ENCODE measurements around the gene CTNNA2. TPM values are rescaled to one million over a fixed set of nuclear protein-coding genes. Genes with fewer than 3 reads are reported as not detected.

The CTNNA2 gene
- total RNA-seq, 1 donor from 2014 or later, result not detected

GRCh38 chr2:79849241-79849640 lies 336.4 kb downstream of the CTNNA2 start:
- DNase-seq (ENCODE audit: low spot score), result no peak

DNA sequence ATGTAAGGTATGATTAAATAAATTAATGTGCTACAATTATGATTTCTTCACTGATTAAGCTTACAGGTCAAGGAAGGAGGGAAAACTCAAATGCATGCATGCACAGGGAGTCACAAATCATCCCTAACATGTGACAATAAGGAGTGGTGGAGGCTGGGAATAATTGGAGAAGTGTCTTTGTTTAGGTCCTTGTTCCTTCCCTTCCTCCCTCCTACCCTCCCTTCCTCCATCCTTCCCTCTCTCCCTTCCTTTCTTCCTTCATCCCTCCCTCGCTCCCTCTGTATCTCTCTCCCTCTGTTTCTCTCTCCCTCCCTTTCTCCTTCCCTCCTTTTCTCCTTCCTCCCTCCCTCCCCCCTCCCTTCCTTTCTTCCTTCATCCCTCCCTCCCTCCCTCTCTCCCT lies 337.1 kb downstream of the CTNNA2 start:
- no peak for DNase-seq (ENCODE audit: low spot score)

- DNase-seq (ENCODE audit: low spot score), result no peak
Measured at GRCh38 chr2:79850912-79851311, 338.1 kb downstream of the CTNNA2 start.

- no peak for DNase-seq (ENCODE audit: low spot score)
Measured at GRCh38 chr2:79855264-79856006, 342.6 kb downstream of the CTNNA2 start.

DNA sequence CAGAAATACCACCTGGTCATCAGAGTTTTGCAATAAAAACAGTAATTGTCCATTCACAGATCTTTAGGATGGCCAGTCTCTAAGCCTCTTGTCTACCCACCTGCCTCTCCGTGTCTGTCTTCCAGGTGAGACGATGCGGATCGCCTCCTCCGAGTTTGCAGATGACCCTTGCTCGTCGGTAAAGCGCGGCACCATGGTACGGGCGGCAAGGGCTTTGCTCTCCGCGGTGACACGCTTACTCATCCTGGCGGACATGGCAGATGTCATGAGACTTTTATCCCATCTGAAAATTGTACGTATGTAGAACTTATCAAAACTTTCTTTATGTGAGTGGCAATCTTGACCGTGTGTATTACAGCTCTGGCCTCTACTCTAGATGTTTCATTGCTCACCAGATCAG lies 345.0 kb downstream of the CTNNA2 start:
- DNase-seq (ENCODE audit: low spot score), result no peak

GRCh38 chr2:79860228-79861058 lies 347.6 kb downstream of the CTNNA2 start:
- no peak for DNase-seq (ENCODE audit: low spot score)

DNA sequence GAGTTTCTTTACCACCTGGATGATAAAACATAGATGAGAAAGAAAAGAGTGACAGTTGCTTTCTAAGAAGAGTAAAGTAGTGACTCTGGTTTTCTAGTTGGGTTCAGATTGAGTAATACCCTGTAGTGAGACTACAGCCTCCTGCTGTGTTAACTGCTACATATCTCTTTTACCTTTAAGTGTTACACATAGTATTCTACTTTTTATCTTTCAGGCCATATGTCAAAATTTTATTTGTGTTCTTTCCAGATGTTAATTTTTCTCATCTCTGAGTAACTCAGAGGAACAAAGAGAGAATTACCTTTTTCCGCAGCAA lies 348.2 kb downstream of the CTNNA2 start:
- DNase-seq (ENCODE audit: low spot score), result no peak

DNA sequence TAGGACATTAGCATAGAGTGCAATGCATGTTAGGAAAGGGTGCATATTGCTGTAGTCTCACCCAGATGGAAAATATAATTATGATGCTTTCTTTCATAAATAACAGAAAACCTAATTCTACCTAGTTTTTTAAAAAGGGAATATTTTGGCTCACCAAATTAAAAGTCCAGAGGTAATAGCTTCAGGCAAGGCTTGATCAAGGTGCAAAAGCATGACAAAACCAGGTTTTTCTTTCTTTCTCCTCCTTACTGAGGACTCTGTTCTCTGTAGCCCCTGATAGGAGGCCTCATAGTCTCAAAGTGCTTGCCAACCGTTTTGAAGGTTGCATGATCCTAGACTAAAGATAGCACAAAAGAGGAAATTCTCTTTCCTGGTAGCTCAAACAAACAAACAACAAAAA lies 349.9 kb downstream of the CTNNA2 start:
- no peak for DNase-seq (ENCODE audit: low spot score)

GRCh38 chr2:79872656-79873055 lies 359.8 kb downstream of the CTNNA2 start:
- no peak for DNase-seq (ENCODE audit: low spot score)

GRCh38 chr2:79874015-79874414 lies 361.2 kb downstream of the CTNNA2 start:
- no peak for DNase-seq (ENCODE audit: low spot score)

DNA sequence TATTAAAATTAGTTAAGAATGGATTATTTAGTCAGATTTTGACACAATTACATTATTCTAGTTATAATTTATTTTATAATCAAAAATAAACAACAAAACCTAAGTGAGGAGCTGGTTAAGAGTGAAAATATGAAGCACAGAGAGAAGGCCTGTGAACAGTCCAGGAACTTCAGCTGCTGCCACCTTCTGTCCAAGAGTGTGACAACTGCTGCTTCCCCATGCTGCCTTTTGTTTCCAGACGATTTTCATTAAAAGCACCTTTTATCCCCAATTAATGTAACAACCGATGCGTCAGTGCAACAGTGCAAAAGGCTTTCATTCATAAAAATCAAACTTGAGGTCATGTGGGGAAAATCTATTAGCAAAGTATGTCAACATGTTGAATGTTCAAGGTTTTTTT lies 363.6 kb downstream of the CTNNA2 start:
- no peak for DNase-seq (ENCODE audit: low spot score)

DNA sequence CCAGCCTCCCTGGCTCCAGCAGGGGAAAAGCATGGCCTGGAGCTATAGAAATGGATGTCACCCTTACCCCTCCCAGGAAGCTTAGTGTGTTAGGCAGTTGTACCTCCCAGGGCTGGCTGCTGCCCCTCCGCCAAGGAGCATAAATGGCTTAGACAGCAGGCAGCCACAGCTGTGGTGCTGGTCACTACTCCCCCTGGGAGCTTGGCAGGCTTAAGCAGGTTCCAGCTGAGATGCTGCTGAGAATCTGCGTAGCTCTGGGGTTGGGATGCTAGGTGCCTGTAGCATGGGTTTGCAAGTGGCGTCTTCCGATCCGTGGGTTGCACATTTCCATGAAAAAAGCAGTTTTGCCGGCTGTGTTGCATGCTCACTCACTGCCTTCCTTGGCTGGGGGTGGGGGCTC lies 369.7 kb downstream of the CTNNA2 start:
- no peak for DNase-seq (ENCODE audit: low spot score)

- no peak for DNase-seq (ENCODE audit: low spot score)
Measured at GRCh38 chr2:79887747-79888374, 375.0 kb downstream of the CTNNA2 start.

GRCh38 chr2:79892123-79892522 lies 379.3 kb downstream of the CTNNA2 start:
- no peak for DNase-seq (ENCODE audit: low spot score)

DNA sequence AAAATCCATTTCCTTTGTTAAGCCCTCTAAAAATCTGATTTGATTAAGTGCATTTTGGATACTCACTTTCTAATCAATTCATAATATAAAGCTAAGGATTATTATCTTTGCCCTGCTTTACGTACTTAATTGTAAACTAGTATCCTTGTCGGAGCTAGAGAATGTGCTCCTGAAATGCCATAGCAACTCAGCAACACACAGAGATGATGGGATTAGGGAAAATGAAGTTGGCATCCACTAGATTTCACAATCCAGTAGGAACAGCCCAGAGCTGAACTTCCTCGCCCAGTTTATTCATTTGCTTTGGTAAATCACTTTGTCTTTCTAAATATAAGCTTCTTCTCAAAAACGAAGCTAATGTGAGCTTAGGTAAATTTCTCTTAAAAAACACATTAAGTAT lies 386.3 kb downstream of the CTNNA2 start:
- DNase-seq (ENCODE audit: low spot score), result no peak

- no peak for DNase-seq (ENCODE audit: low spot score)
Measured at GRCh38 chr2:79901161-79901560, 388.3 kb downstream of the CTNNA2 start.

GRCh38 chr2:79903222-79904000 lies 390.6 kb downstream of the CTNNA2 start:
- DNase-seq (ENCODE audit: low spot score), result no peak

DNA sequence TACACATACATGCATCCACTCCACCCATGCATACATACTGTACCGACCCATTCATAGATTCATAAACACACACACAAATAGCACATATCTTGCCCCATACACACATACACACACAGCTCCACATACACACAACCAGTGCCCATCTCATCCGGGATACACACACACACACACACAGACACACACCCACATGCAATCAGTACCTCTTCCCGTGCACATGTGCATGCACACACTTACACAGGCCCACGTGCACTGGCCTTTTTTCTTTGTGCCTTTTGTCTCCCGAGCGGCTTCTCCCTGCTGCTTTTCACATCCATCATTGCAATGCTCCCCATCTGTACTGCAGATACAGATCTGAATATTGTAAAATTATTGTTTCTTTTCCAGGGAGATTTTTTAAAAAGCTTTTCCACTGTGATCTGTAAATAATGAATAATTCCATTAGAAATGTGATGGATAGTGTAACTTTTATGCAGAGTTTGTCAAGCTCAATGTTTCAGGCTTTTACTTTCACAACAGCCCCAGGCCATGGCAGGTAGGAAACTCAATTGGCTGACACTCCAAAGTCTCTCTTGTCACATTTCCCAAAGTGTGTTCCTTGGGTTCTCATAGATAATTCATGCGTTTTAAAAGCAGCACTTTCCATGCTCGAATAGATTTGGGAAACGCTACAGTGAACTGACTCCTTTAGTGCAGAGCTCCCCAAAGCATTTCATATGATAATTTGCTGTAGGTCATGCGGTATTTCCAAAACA lies 393.5 kb downstream of the CTNNA2 start:
- DNase-seq (ENCODE audit: low spot score), result no peak

DNA sequence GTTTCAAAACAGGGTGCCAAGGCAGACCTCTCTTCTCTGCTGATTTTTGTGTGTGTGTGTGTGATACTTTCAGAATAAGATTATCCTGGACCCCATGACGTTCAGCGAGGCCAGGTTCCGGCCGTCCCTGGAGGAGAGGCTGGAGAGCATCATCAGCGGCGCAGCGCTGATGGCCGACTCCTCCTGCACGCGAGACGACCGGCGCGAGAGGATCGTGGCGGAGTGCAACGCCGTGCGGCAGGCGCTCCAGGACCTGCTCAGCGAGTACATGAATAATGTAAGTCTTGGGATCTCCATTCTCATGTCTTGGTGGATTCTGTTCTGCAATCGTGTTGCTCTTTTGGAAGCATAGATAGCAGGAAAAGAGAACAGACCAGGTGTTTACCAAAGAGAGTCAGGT lies 396.7 kb downstream of the CTNNA2 start:
- DNase-seq (ENCODE audit: low spot score), result no peak

- DNase-seq (ENCODE audit: low spot score), result no peak
Measured at GRCh38 chr2:79910643-79911042, 397.8 kb downstream of the CTNNA2 start.

DNA sequence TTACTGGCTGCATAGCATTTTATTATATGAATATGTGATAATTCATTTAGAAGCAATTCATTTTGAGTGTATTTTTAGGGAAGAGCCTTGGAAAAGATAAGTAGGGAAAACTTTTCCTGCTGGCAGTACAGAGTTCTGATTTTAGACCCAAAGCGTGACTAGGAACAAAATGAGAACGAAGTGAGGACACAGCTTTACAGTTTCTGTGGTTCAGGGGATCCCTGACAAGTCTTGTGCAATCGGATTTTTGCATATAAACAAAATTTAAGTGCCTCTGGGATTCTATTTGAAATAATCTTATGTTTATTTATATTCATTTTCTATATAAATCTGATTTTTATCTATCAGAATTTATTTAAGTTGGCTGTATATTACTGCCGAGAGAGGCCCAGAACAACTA lies 402.6 kb downstream of the CTNNA2 start:
- DNase-seq (ENCODE audit: low spot score), result no peak

All from mesenteric fat pad (tissue), 1 donor.